Measurements from ENCODE around the gene SEPTIN8. TPM values are rescaled to one million over a fixed set of nuclear protein-coding genes. Genes with fewer than 3 reads are reported as not detected.

The SEPTIN8 gene
- total and polyA plus RNA-seq, 2 of the 13 experiments (the other 11 are each of a cell fraction or from before 2014, with no cell fraction given), result 41.4 to 49.9 TPM

GRCh38 chr5:132744659-132745058 lies 32.4 kb downstream of the SEPTIN8 start (continued):
- TF ChIP-seq ZNF850 (CRISPR knock-in tag; conservative IDR thresholded peaks at IDR 0.05) (no peak), ZMYM4 (CRISPR knock-in tag; IDR thresholded peaks at IDR 0.05) (no peak), NR3C1 (CRISPR knock-in tag; IDR thresholded peaks at IDR 0.05) (no peak), ZNF574 (CRISPR knock-in tag; IDR thresholded peaks at IDR 0.05) (no peak), FLYWCH1 (CRISPR knock-in tag; IDR thresholded peaks at IDR 0.05) (no peak)

GRCh38 chr5:132742626-132743025 lies 34.4 kb downstream of the SEPTIN8 start:
- BruUV-seq (replicated peaks), result no TSS peak
- intact Hi-C loops (cut with micrococcal nuclease; ENCODE audit: unreplicated experiment), result no loop called here
- no peak for DNase-seq (ENCODE audit: low spot score)

More at GRCh38 chr5:132742626-132743025, 34.4 kb downstream of the SEPTIN8 start:
- CTCF ChIA-PET (ENCODE audit: low intra/inter-chr PET ratio, low total read pairs), result no interaction called here
- H3K27me3 ChIP-seq (ENCODE audit: control insufficient read depth in 1 of 2, insufficient read depth in 2 of 2, low read length in 2 of 2), result no peaks in the 10 kb centered on the region
- no peaks in the 10 kb centered on the region for H3K36me3 ChIP-seq (replicated peaks in 1 of 2; ENCODE audit: control insufficient read depth in 1 of 2, insufficient read depth in 2 of 2, low read length in 2 of 2)
- TF ChIP-seq HNRNPK (IDR thresholded peaks at IDR 0.05; ENCODE audit: low read depth, low read length, poor library complexity, severe bottlenecking) (peak; percentile 82), ZNF746 (CRISPR knock-in tag; IDR thresholded peaks at IDR 0.05) (no peak)
- H3K27ac ChIP-seq (ENCODE audit: extremely low read length, insufficient read depth, low read length), result no peak overlapping the region
- H3K4me1 ChIP-seq (ENCODE audit: insufficient read depth, low read length), result peaks cover 15% of the 10 kb centered on the region
- no peak overlapping the region for H3K4me2 ChIP-seq (ENCODE audit: low read depth, low read length)
- in situ Hi-C loops (cut with HindIII; ENCODE audit: extremely low pct_ligation_motif_present, low pct_unique_long_range_greater_than_20kb), result loop anchor here (10.0 kb wide), 1 partner anchor 142 kb away; no protein-coding TSS in a partner anchor
- ATAC-seq (no peak), FAIRE-seq (no peak)
- H3K9me3 ChIP-seq (ENCODE audit: low read length), result no peaks in the 10 kb centered on the region
- 38% methylated on average over 5 of the region's 5 CpGs for WGBS (ENCODE audit: low lambda C conversion rate)
- no peaks in the 10 kb centered on the region for H4K20me1 ChIP-seq (ENCODE audit: insufficient read depth, low read length)
- H3K79me2 ChIP-seq (ENCODE audit: insufficient read depth, low read length), result no peaks in the 10 kb centered on the region
- H3K9ac ChIP-seq (ENCODE audit: insufficient read depth, low read depth, low read length), result no peak overlapping the region
- POLR2A ChIA-PET, result no interaction called here
- no peak overlapping the region for H2AFZ ChIP-seq (ENCODE audit: low read length)
- no peak overlapping the region for H3K4me3 ChIP-seq (replicated peaks in 1 of 3; ENCODE audit: insufficient read depth in 1 of 3, low read depth in 2 of 3, low read length in 3 of 3)

Data from HepG2 (cell line).